DOHH2 (cell line): Measurements from ENCODE around the gene VCL.

Experiments used
- H3F3A ChIP-seq: fragments of 200-600 bp; sonication (generic), shearing (Covaris generic); 2 replicates; pipeline ENCODE4 v1.6.0; 2016; ENCODE audit warnings: antibody characterized with exemption, mild to moderate bottlenecking; ENCODE audit not compliant: control insufficient read depth, insufficient read depth
- H3K27ac ChIP-seq: fragments of 200-600 bp; sonication (generic); 2 replicates; pipeline ENCODE4 v1.5.1; 2014; ENCODE audit warnings: low read depth, mild to moderate bottlenecking, low read length, moderate library complexity
- H3K27me3 ChIP-seq: fragments of 200-600 bp; sonication (generic); 2 replicates; pipeline ENCODE4 v1.6.1; 2014; ENCODE audit warnings: mild to moderate bottlenecking, low read length, mixed read lengths; ENCODE audit not compliant: control insufficient read depth
- H3K36me3 ChIP-seq: fragments of 200-600 bp; sonication (generic); 2 replicates; pipeline ENCODE4 v1.6.1; 2014; ENCODE audit warnings: mild to moderate bottlenecking, low read length, moderate library complexity, mixed read lengths; ENCODE audit not compliant: control insufficient read depth
- H3K4me1 ChIP-seq: fragments of 200-600 bp; sonication (generic); 2 replicates; pipeline ENCODE4 v1.6.1; 2014; ENCODE audit warnings: mild to moderate bottlenecking, low read length, mixed read lengths; ENCODE audit not compliant: control insufficient read depth
- H3K4me2 ChIP-seq: fragments of 200-600 bp; sonication (generic); 2 replicates; pipeline ENCODE4 v1.6.0; 2014; ENCODE audit warnings: mild to moderate bottlenecking, low read length, moderate library complexity
- H3K4me3 ChIP-seq: fragments of 200-600 bp; sonication (generic); 2 replicates; pipeline ENCODE4 v1.5.1; 2014; ENCODE audit warnings: mild to moderate bottlenecking, low read length, mixed read lengths
- H3K79me2 ChIP-seq: fragments of 200-600 bp; sonication (generic); 2 replicates; pipeline ENCODE4 v1.6.1; 2014; ENCODE audit warnings: mild to moderate bottlenecking, low read length, mixed read lengths; ENCODE audit not compliant: control insufficient read depth
- H3K9me2 ChIP-seq: fragments of 200-600 bp; sonication (generic); replicated peaks from 2 replicates; pipeline ENCODE4 v1.6.1; 2014; ENCODE audit warnings: mild to moderate bottlenecking, low read length, mixed read lengths; ENCODE audit not compliant: control insufficient read depth
- H3K9me3 ChIP-seq: fragments of 200-600 bp; sonication (generic); 2 replicates; pipeline ENCODE4 v1.6.1; 2014; ENCODE audit warnings: antibody characterized with exemption, low read length, mixed read lengths; ENCODE audit not compliant: control insufficient read depth, insufficient read depth
- H4K20me1 ChIP-seq: fragments of 200-600 bp; sonication (generic); 2 replicates; pipeline ENCODE4 v1.6.0; 2014; ENCODE audit warnings: low read depth, mild to moderate bottlenecking, antibody characterized with exemption, low read length, moderate library complexity; ENCODE audit not compliant: control insufficient read depth, insufficient read depth
- CTCF ChIP-seq: fragments of 200-600 bp; sonication (generic); IDR thresholded peaks from one replicate; pipeline ENCODE4 v1.5.1; 2014; ENCODE audit warnings: antibody characterized with exemption, mild to moderate bottlenecking, low read depth, low read length; ENCODE audit not compliant: poor library complexity, severe bottlenecking
- EZH2phosphoT487 ChIP-seq: fragments of 200-600 bp; sonication (generic); IDR thresholded peaks from 2 replicates; pipeline ENCODE4 v1.6.1; 2017; ENCODE audit warnings: borderline replicate concordance, mild to moderate bottlenecking, antibody characterized with exemption, low read length, moderate library complexity, mixed read lengths

VCL gene

GRCh38 chr10:73997787-73998622 is at the start of gene VCL:
TSS of gene VCL (plus strand) at chr10:73998116. CDS start at chr10:73998208, 92 bp downstream.
- Histone ChIP-seq H4K20me1 (peaks cover 7% of the 10 kb centered on the region; the same call in 1 of the 2 replicates), H3K36me3 (peaks cover 19% of the 10 kb centered on the region), H3K4me1 (peaks cover 56% of the 10 kb centered on the region), H3K9me2 (no peaks in the 10 kb centered on the region), H3K4me2 (peak within 1 kb of the TSS; percentile 97), H3K27me3 (no peaks in the 10 kb centered on the region), H3F3A (peaks cover 13% of the 10 kb centered on the region), H3K9me3 (no peaks in the 10 kb centered on the region), H3K27ac (peak within 1 kb of the TSS; percentile 65), H3K4me3 (peak within 1 kb of the TSS; percentile 89), H3K79me2 (peaks cover 50% of the 10 kb centered on the region)
- TF ChIP-seq CTCF (no peak), EZH2phosphoT487 (no peak)

GRCh38 chr10:73948947-73949633 is 48.8 kb upstream of the VCL start:
- no peaks in the 10 kb centered on the region for H3F3A ChIP-seq
- no peaks in the 10 kb centered on the region for H3K9me2 ChIP-seq
- H3K27me3 ChIP-seq, result no peaks in the 10 kb centered on the region
- H3K4me1 ChIP-seq, result no peaks in the 10 kb centered on the region
- H3K79me2 ChIP-seq, result no peaks in the 10 kb centered on the region
- TF ChIP-seq EZH2phosphoT487 (no peak), CTCF (no peak)
- no peaks in the 10 kb centered on the region for H4K20me1 ChIP-seq
- no peak overlapping the region for H3K4me3 ChIP-seq
- no peak overlapping the region for H3K27ac ChIP-seq
- no peaks in the 10 kb centered on the region for H3K36me3 ChIP-seq
- no peak overlapping the region for H3K4me2 ChIP-seq
- H3K9me3 ChIP-seq, result no peaks in the 10 kb centered on the region

GRCh38 chr10:73950155-73950948 is 47.6 kb upstream of the VCL start:
- Histone ChIP-seq H3K9me3 (no peaks in the 10 kb centered on the region), H3K79me2 (no peaks in the 10 kb centered on the region), H3K36me3 (no peaks in the 10 kb centered on the region), H3K4me2 (no peak overlapping the region), H3F3A (no peaks in the 10 kb centered on the region), H3K4me3 (no peak overlapping the region), H3K27ac (no peak overlapping the region), H4K20me1 (no peaks in the 10 kb centered on the region), H3K27me3 (no peaks in the 10 kb centered on the region), H3K9me2 (no peaks in the 10 kb centered on the region), H3K4me1 (no peaks in the 10 kb centered on the region)
- TF ChIP-seq CTCF (no peak), EZH2phosphoT487 (no peak)
